HG03469 (cell line): ENCODE data around the gene KCNK3.
"Not testable (repeated sequence)": the region's sequence is repeated elsewhere in the genome, so short reads cannot be mapped to it uniquely, and the experiment has no call there.

Experiments
- ATAC-seq: cut with Tn5 transposase; IDR thresholded peaks from one replicate; pipeline ENCODE4 v1.9.1; 2021; ENCODE audit warnings: mild to moderate bottlenecking, moderate library complexity, moderate number of reproducible peaks; ENCODE audit not compliant: unreplicated experiment

The KCNK3 gene

DNA sequence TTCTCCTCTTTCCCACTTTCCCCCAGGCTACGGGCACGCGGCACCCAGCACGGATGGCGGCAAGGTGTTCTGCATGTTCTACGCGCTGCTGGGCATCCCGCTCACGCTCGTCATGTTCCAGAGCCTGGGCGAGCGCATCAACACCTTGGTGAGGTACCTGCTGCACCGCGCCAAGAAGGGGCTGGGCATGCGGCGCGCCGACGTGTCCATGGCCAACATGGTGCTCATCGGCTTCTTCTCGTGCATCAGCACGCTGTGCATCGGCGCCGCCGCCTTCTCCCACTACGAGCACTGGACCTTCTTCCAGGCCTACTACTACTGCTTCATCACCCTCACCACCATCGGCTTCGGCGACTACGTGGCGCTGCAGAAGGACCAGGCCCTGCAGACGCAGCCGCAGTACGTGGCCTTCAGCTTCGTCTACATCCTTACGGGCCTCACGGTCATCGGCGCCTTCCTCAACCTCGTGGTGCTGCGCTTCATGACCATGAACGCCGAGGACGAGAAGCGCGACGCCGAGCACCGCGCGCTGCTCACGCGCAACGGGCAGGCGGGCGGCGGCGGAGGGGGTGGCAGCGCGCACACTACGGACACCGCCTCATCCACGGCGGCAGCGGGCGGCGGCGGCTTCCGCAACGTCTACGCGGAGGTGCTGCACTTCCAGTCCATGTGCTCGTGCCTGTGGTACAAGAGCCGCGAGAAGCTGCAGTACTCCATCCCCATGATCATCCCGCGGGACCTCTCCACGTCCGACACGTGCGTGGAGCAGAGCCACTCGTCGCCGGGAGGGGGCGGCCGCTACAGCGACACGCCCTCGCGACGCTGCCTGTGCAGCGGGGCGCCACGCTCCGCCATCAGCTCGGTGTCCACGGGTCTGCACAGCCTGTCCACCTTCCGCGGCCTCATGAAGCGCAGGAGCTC is 35.4 kb downstream of the KCNK3 start:
- no peak for ATAC-seq

DNA sequence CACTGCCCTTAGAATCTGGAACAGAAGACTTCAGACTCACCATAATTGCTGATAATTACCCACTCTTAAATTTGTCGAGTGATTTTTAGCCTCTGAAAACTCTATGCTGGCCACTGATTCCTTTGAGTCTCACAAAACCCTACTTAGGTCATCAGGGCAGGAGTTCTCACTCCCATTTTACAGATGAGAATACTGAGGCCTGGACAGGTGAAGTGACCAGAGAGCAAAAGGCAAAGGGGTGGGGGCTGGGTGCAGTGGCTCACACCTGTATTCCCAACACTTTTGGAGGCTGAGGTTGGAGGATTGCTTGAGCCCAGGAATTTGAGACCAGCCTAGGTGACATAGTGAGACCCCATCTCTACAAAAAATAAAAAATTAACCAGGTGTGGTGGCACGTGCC is 36.8 kb downstream of the KCNK3 start:
- no peak for ATAC-seq

DNA sequence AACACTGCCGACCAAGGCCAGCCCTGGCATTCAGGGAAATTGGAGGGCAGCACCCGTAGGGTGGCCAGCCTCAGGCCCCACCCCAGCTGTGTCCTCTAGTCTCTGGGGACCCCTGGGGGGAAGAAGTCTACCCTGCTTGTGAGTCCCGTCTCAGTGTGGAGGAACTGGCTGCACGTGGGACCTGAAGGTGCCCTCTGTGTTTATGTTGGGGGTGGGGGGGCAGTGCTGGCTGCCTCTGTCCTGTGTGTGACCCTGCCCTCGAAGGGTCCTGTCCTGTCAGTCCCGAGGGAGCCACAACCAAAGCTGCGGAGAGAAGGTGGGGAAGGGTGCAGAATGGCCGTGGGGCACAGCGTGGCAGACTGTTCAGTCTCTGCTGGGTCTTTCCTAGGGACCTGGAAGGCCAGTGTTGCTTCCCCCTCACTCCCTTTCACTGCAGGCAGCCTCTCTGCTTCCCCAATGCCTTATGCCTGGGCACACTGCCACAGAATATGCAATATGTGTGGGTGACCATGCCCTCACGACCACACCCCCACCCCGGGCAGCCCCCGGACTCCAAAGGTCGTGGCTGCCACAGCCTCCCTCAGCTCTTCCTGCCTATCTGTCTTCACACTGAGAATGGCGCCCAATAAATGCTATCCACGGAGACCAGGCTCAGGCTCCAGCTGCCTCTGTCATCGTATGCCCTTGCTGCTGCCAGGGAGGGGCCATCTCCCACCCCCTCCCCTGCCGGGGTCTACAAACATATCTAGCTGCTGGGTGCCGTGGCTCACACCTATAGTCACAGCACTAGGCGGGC is 38.2 kb downstream of the KCNK3 start:
- ATAC-seq, result no peak

DNA sequence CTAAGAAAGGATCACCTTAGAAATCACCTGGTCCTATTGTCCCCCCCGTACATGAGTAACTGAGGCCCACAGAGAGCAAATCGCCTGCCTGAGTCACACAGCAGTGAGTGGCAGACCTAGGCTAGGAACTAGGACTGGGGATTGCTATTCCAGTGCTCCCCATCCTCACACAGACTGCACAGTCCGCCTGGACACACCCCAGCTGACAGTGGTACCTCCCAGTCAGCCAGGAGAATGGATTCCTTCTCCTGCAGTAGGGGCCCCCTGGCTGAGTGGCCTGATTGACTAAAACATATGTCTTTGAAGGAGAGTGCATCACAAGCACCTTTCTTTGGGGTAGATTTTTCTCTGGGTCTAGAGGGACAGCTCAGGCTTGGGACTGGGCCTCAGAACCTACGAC is 39.2 kb downstream of the KCNK3 start:
- ATAC-seq, result no peak

DNA sequence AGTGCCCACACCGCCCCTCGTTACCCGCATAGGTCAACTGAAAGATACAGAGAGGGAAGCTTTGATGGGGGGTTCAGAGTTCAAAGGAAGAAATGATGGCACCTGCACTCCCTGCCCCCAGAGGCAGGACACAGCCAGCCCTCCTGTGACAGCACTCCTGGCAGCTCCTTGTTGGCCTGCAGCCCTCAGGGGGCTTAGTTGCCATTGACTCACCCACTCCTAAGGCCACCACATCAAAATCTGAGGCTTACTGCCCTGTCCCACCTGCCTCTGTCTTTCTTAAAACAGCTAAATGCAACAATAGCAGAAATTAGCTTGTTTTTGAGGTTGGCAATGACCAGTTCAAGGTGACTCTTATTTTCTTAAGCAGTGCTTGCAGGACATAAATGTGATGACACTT is 39.9 kb downstream of the KCNK3 start:
- no peak for ATAC-seq

DNA sequence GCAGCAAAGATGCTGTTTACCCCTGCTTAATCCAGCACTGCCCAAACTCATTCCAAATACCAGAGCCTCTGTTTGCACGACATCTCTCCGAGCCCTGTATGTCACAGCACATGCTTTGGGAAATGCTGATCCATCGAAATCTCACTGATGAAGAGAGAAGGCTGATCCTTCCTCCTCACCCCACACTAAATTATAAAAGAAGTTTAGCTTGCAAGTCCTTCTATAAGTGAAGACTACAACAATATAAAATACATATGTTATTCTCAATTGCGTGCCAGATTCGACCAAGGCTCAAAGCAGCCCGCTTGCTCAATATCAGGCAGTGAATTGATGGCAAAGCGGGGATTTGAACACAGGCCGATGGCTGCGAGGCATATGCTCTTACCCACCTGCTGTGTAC is 40.9 kb downstream of the KCNK3 start:
- no peak for ATAC-seq

DNA sequence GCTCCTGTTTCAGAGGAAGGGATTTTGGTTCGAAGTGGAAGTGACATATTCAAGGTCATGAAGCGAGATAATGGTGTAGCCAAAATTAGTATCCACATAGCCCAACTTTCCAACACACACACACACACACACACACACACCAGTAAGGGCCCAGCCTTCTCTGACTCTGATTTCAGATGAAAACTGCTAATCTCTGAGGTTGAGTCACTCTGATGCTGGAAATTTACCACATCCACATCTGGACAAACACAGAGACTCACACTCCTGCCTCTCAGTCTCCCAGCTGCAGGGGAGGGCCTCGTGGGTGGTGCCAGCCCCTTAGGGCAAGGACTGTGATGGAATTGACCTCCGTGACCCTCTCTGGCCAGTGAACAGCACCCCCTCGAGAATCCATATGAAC is 42.6 kb downstream of the KCNK3 start:
- ATAC-seq, result no peak

DNA sequence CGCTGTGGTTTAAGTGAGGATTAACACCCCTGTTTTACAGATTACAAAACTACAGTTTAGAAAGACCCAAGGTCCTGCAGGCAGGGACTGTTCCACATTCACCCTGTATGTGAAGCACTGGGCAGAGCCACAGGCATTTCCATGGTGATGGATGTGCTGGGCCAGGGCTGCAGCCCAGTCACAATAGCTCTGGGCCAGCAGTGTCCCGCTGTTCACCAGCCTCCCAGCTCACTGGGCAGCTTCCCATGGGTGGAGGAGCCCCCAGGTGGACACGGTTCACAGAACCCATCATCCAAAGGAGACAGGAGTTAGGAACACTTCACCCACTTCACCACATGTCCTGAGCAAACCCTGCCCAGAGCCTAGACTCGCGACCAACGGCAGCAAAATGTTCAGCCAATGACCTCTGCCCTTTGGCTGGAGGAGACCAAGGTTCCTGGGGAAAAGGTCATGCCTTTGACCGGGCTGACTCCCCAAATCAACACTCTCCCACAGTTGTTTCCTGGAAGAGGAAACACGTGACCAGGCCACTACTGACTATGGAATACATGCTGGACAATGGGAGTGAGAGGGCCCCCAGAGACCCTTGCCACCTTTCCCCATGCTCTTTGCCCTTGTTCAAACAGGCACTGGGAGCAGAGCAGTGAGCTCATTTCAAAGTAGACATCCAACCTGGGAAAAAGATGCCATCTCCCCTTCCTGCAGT is 43.5 kb downstream of the KCNK3 start:
- ATAC-seq, result no peak

DNA sequence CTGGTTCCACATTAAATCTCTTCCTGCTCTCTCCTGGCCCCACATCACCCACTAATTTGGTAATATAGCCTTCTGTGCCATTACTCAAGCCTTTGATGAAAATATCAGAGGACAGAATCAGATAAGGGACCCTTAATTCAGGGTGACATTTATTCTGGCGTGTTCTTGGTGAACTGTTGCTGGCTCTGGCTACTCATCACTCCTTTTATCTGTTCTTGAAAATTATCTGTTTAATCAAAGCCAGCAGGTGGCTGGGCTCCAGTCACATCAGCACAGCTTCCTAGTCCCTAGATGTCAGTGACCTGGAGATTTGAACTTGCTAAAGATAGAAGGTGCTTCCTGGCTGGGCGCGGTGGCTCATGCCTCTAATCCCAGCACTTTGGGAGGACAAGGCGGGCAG is 44.7 kb downstream of the KCNK3 start:
- no peak for ATAC-seq

DNA sequence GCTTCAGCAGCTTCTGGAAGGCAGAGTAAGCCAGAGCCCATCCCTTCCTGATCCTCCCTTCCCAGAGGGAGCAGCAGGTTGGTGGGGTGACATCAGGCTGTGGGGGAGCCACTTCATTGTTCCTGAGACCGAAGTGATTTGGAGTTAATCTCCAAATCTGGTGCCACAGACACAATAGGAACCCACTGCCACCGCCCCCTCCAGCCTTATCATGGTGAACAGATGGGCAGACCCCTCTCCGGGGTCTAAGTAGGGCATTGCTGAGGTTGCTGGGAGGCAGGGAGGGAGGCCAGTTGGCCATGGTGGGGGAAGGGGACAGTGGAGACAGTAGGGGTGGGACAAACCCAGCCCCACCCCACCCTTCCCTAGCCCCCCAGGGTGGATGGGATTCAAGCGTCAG is 46.0 kb downstream of the KCNK3 start:
- no peak for ATAC-seq

DNA sequence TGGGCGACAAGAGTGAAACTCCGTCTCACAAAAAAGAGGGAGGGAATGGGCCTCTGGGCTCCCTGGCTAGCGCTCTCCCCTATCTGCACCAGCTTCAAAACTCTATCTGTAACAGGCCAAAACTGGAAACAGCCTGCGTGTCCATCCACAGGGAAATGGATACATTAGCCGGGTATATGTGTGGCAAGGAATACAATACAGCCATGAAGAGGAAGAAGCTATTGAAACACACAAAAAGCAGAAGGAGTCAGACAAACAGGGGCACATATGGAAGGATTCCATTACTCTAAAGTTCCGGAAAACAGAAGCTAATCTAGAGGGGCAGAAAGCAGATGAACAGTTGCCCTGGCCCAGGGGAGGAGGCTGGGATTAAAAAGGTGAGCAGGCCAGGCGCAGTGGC is 47.0 kb downstream of the KCNK3 start:
- no peak for ATAC-seq

DNA sequence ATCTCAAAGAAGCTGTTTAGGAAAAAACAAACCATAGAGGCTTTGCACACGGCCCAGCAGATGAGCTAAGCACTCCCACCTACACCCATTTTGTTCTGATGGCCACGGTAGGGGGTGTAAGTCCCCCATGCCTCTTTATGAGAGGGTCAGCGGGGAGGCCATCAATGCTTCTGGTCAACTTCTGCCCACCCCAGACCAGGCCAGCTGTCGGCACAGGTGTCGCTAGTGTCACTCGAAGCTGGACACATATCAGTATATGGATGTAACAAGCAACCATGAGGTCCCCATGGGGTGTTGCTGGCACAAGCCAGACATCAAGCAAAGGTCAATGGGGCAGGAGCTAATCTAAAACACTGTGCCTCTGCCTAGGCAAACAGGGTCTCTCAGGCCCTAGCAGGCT is 47.8 kb downstream of the KCNK3 start:
- ATAC-seq, result no peak

DNA sequence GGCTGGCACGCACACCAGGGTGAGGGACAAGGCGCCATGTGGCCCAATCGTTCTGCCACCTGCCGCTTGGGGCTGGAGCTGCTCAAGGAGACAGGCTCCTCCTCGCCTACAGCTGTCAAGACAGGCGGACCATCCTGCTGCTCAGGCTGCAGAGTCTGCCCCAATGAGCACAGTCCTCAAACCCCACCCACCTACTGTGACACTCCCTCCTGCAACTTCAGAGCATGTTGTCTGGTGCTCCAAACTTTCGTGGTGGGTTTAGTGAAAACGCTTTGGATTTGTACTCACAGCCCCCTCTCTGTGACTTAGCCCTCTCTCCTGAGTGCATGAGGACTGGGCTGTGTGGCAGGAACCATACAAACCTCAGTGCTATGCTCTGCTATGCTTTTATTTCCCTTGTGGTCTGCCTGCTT is 48.4 kb downstream of the KCNK3 start:
- no peak for ATAC-seq

DNA sequence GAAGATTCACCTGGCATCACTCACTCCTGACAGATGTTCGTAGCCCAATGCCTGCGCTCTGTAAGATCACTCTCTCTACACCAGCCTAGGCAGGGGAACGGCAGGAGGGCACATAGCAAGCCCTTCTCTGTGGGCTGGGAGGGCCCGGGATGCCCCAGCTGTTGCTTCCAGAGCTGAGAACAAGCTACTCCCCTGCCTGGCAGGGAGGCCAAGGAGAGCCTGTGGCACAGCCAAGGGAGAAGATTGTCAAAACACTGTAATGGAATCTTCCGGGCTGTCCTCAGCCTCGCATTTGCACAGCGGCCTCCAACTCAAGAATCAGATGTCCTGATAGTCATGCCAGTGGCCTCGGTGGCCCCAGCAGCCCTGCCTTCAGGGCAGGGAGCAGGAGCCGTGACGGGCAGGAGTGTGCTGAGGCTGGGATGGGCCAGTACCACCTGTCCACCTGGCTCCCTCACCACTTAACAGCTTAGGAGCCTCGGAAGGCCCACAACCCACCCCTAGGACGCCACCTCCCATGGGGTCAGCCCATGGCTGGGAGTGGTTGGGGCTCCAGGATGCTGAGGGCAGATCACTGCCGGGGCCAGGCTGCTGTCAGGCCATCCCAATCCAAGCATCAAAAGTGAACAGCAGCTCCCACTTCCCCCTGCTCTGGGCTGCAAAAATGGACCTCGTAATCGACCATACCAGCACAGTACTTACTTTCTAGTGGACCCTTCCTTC is 49.7 kb downstream of the KCNK3 start:
- no peak for ATAC-seq

DNA sequence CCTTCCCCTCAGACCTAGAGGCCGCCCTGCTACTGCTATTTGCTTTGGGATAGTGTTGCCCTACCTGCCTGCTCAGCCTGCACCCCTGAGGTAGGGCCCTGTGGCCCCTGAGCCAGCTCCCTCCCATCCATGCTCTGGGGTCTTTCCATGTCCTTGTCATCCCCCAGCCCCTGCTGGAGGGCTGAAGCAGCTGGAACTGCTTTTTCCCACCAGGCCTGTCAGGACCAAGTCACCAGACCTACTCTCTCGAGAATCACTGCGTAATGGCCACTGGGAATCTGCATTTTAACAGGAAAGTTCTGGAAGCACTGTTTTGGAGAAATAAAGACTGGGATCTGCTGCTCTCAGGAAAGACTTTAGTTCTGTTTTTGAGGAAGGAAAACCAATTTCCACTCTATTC is 51.3 kb downstream of the KCNK3 start:
- no peak for ATAC-seq

DNA sequence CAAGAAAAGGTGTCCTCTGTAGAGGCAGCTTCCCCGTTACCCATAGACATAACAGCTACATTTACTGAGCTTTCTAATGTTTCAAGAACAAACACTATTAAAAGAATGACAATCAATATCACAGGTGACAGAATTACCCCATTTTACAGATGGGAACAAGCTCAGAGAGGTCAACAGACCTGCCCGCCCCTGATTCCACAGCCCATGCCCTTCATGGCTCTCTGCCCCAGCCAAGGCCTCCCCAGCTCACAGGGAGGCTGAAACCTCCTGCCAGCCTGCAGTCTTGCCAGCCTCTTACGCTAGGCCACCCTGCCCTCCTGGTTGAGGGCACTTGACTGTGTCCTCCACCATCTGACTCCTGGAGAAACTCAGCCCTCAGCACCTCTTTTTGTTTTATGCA is 52.4 kb downstream of the KCNK3 start:
- ATAC-seq, result no peak

DNA sequence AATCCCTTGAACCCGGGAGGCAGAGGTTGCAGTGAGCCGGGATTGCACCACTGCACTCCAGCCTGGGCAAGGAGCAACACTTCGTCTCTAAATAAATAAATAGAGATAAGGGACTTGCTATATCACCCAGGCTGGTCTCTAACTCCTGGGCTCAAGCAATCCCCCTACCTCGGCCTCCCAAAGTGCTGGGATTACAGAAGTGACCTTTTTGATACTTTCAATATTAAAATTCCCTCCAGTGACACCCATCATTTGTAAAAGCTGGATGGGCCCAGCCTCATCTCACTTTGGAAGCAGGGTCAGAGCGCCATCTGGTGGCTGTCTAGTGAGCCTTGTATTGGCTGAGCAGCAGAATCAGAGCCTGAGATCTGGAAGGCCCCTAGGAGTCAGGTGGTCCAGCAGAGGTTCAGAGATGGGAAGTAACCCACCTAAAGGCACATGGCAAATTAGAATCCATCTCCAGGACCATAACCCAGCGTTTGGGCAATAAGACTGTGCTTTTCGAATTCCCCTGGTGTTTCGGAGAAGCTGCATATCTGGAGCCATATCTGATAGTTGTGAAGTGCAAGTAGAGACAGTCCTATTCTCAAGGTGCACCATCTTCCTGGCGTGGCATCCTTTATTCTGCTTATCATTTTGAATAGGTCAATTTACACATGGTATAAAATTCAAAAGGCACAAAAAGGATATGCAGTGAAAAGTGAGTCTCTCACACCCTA is 53.2 kb downstream of the KCNK3 start:
- ATAC-seq, result no peak

DNA sequence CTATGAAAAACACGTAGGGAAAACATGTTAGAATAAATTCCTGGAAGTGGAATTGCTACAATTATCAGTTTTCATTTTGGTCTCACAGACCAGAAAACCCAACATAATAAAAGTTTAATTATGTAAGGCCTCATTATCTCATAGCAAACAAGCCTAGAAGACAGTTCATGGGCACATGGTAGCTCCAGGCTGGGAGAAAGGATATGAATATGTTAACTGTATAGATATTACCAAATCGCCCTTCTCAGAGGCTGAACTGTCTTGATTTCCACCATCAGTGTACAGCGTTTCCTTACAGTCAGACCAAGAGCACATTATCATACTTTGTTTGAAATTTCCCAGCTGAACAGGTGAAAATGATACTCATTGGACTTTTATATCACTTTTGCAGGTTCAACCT is 54.4 kb downstream of the KCNK3 start:
- ATAC-seq, result no peak

DNA sequence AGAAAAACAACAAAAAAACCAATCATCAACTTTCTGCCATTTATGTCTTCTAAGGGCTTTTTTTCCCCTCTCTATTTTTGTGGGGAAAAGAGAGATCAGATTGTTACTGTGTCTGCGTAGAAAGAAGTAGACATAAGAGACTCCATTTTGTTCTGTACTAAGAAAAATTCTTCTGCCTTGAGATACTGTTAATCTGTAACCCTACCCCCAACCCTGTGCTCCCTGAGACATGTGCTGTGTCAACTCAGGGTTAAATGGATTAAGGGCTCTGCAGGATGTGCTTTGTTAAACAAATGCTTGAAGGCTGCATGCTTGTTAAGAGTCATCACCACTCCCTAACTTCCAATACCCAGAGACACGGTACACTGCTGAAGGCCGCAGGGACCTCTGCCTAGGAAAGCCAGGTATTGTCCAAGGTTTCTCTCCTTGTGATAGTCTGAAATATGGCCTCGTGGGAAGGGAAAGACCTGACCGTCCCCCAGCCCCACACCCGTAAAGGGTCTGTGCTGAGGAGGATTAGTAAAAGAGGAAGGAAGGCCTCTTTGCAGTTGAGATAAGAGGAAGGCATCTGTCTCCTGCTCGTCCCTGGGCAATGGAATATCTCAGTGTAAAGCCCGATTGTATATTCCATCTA is 57.4 kb downstream of the KCNK3 start:
- not testable (repeated sequence) for ATAC-seq

DNA sequence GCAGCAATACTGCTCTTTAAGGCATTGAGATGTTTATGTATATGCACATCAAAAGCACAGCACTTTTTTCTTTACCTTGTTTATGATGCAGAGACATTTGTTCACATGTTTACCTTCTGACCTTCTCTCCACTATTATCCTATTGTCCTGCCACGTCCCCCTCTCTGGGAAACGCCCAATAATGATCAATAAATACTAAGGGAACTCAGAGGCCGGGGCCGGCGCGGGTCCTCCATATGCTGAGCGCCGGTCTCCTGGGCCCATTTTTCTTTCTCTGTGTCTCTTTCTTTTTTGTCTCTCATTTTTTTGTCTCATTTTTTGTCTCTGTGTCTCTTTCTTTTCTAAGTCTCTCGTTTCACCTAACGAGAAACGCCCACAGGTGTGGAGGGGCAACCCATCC is 57.9 kb downstream of the KCNK3 start:
- not testable (repeated sequence) for ATAC-seq
